Measurements from ENCODE around the gene FOXE1. TPM values are rescaled to one million over a fixed set of nuclear protein-coding genes. Genes with fewer than 3 reads are reported as not detected.

The FOXE1 gene
- total and polyA plus RNA-seq, 2 donors (not counting 1 experiment from before 2014, with no cell fraction given), result 2.0 TPM; not detected in 1

DNA sequence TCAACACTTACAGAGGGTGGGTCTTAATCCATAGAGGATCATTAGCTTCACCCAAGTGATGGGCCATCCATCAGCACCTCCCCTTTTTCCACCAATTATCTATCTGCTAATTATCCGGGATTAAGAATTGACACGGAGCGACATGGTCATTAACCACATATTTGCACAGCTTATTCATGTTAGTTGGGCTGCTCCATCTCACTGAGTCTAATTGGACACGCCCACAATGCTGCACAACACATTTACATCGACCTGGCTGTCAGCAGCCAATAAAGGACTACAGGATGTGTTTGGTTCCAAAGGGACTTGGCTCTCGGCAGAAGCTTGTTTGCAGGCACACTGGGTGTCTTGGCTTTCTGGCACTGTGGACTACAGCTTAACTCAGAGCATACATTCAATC, 21.6 kb downstream of the FOXE1 start:
- H3K9ac ChIP-seq (ENCODE audit: insufficient read depth, low read length), result no peak overlapping the region
- TF ChIP-seq, protein P1, sequence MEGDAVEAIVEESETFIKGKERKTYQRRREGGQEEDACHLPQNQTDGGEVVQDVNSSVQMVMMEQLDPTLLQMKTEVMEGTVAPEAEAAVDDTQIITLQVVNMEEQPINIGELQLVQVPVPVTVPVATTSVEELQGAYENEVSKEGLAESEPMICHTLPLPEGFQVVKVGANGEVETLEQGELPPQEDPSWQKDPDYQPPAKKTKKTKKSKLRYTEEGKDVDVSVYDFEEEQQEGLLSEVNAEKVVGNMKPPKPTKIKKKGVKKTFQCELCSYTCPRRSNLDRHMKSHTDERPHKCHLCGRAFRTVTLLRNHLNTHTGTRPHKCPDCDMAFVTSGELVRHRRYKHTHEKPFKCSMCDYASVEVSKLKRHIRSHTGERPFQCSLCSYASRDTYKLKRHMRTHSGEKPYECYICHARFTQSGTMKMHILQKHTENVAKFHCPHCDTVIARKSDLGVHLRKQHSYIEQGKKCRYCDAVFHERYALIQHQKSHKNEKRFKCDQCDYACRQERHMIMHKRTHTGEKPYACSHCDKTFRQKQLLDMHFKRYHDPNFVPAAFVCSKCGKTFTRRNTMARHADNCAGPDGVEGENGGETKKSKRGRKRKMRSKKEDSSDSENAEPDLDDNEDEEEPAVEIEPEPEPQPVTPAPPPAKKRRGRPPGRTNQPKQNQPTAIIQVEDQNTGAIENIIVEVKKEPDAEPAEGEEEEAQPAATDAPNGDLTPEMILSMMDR (conservative IDR thresholded peaks at IDR 0.05 in 1 of 2, IDR thresholded peaks at IDR 0.05 in 1 of 2; ENCODE audit: low read depth in 1 of 2, low read length in 2 of 2), result no peak
- no peak for TF ChIP-seq EZH2 (IDR thresholded peaks at IDR 0.05; ENCODE audit: low read length, missing control alignments)

DNA sequence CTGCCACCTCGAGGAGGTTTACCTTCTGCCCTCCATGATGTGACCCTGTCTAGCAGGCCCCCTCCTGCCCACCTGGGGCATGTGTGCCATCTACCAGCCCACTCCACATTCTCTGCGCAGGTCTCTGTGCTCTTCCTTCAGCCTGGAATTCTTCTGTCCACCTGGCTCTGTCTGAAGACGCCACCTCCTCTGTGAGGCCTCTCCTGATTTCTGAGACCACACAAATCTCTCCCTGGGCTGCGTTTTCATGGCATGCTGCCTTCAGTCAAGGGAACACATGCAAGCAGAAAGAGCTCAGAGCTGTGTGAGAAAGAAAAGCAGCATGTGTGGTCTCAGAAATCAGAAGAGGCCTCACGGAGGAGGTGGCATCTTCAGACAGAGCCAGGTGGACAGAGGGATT, 22.1 kb downstream of the FOXE1 start:
- Histone ChIP-seq H3K4me3 (replicated peaks in 1 of 4; ENCODE audit: control extremely low read depth in 1 of 4, insufficient read depth in 1 of 4, low read depth in 3 of 4, low read length in 4 of 4) (no peak overlapping the region), H3K4me2 (ENCODE audit: extremely low read depth, insufficient read depth, low read length) (no peak overlapping the region), H3K79me2 (ENCODE audit: control insufficient read depth, insufficient read depth, low read length) (no peaks in the 10 kb centered on the region), H3K36me3 (ENCODE audit: control insufficient read depth, insufficient read depth, low read length) (no peaks in the 10 kb centered on the region), H3K9me3 (ENCODE audit: control insufficient read depth, insufficient read depth, low read depth, low read length) (no peaks in the 10 kb centered on the region), H4K20me1 (ENCODE audit: control insufficient read depth, extremely low read depth, insufficient read depth, low read length) (no peaks in the 10 kb centered on the region), H2AFZ (ENCODE audit: low read length) (no peak overlapping the region), H3K27ac (ENCODE audit: insufficient read depth, low read length) (no peak overlapping the region), H3K4me1 (ENCODE audit: control insufficient read depth, extremely low read depth, insufficient read depth, low read length) (peaks cover 3% of the 10 kb centered on the region), H3K27me3 (ENCODE audit: control insufficient read depth, insufficient read depth, low read length) (no peaks in the 10 kb centered on the region), H3K9ac (ENCODE audit: insufficient read depth, low read length) (no peak overlapping the region)
- DNase-seq (ENCODE audit: low read depth in 2 of 2), result no peak
- TF ChIP-seq EZH2 (IDR thresholded peaks at IDR 0.05; ENCODE audit: low read length, missing control alignments), result no peak
- TF ChIP-seq, protein P1 (conservative IDR thresholded peaks at IDR 0.05 in 1 of 2, IDR thresholded peaks at IDR 0.05 in 1 of 2; ENCODE audit: low read depth in 1 of 2, low read length in 2 of 2), result no peak

More for the DNA sequence above, 21.6 kb downstream of the FOXE1 start:
- H4K20me1 ChIP-seq (ENCODE audit: control insufficient read depth, extremely low read depth, insufficient read depth, low read length), result no peaks in the 10 kb centered on the region
- no peak for DNase-seq (ENCODE audit: low read depth in 2 of 2)
- H3K79me2 ChIP-seq (ENCODE audit: control insufficient read depth, insufficient read depth, low read length), result no peaks in the 10 kb centered on the region
- no peak overlapping the region for H2AFZ ChIP-seq (ENCODE audit: low read length)
- no peak overlapping the region for H3K4me3 ChIP-seq (replicated peaks in 1 of 4; ENCODE audit: control extremely low read depth in 1 of 4, insufficient read depth in 1 of 4, low read depth in 3 of 4, low read length in 4 of 4)
- peaks cover 2% of the 10 kb centered on the region for H3K4me1 ChIP-seq (ENCODE audit: control insufficient read depth, extremely low read depth, insufficient read depth, low read length)
- H3K9me3 ChIP-seq (ENCODE audit: control insufficient read depth, insufficient read depth, low read depth, low read length), result no peaks in the 10 kb centered on the region
- H3K4me2 ChIP-seq (ENCODE audit: extremely low read depth, insufficient read depth, low read length), result no peak overlapping the region
- H3K27ac ChIP-seq (ENCODE audit: insufficient read depth, low read length), result no peak overlapping the region
- H3K36me3 ChIP-seq (ENCODE audit: control insufficient read depth, insufficient read depth, low read length), result no peaks in the 10 kb centered on the region
- H3K27me3 ChIP-seq (ENCODE audit: control insufficient read depth, insufficient read depth, low read length), result no peaks in the 10 kb centered on the region

DNA sequence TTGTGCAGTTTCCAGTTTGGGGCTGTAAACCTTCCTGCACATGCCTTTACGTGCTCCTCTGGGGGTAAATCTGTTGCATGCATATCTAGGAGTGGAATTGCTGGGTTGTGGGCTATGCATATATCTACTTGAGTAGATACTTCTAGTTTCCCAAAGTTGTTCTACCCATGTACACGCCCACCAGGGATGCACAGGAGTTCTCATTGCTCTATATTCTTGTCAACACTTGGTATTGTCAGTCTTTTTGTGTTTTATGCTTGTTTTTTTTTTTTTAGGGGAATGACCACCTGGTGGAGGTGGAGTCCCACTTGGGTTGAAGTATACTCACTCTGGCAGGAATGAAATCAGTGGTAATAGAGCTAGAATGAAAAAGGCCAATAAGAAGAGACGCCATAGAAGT, 23.0 kb downstream of the FOXE1 start:
- no peak for TF ChIP-seq EZH2 (IDR thresholded peaks at IDR 0.05; ENCODE audit: low read length, missing control alignments)
- TF ChIP-seq, protein P1 (conservative IDR thresholded peaks at IDR 0.05 in 1 of 2, IDR thresholded peaks at IDR 0.05 in 1 of 2; ENCODE audit: low read depth in 1 of 2, low read length in 2 of 2), result no peak
- Histone ChIP-seq H3K9ac (ENCODE audit: insufficient read depth, low read length) (no peak overlapping the region), H3K79me2 (ENCODE audit: control insufficient read depth, insufficient read depth, low read length) (no peaks in the 10 kb centered on the region), H3K27ac (ENCODE audit: insufficient read depth, low read length) (no peak overlapping the region), H3K4me1 (ENCODE audit: control insufficient read depth, extremely low read depth, insufficient read depth, low read length) (peaks cover 4% of the 10 kb centered on the region), H4K20me1 (ENCODE audit: control insufficient read depth, extremely low read depth, insufficient read depth, low read length) (no peaks in the 10 kb centered on the region), H3K9me3 (ENCODE audit: control insufficient read depth, insufficient read depth, low read depth, low read length) (no peaks in the 10 kb centered on the region), H3K27me3 (ENCODE audit: control insufficient read depth, insufficient read depth, low read length) (no peaks in the 10 kb centered on the region), H2AFZ (ENCODE audit: low read length) (no peak overlapping the region), H3K4me2 (ENCODE audit: extremely low read depth, insufficient read depth, low read length) (no peak overlapping the region), H3K36me3 (ENCODE audit: control insufficient read depth, insufficient read depth, low read length) (no peaks in the 10 kb centered on the region), H3K4me3 (replicated peaks in 1 of 4; ENCODE audit: control extremely low read depth in 1 of 4, insufficient read depth in 1 of 4, low read depth in 3 of 4, low read length in 4 of 4) (no peak overlapping the region)
- DNase-seq (ENCODE audit: low read depth in 2 of 2), result no peak

Measured in fibroblast of lung (primary cell).